Mammary epithelial cell (primary cell): ENCODE data around the gene GPR176.

ENCODE experiments used
- CTCF ChIP-seq, 2 donors: IDR thresholded peaks in 1 of 2; conservative IDR thresholded peaks in 1 of 2; 2 replicates each; pipeline ENCODE4 v1.5.1; 2011 to 2012; ENCODE audit warnings: inconsistent platforms in 2 of 2, low read length in 2 of 2, mild to moderate bottlenecking in 2 of 2, control low read depth in 1 of 2, low read depth in 1 of 2; ENCODE audit not compliant: insufficient read depth in 1 of 2; ENCODE audit errors: extremely low read depth in 1 of 2
- EZH2 ChIP-seq: IDR thresholded peaks from 2 replicates; pipeline ENCODE4 v1.6.1; 2012; ENCODE audit warnings: low read length, inconsistent platforms, borderline replicate concordance

GRCh38 chr15:39837454-39837853 is 82.6 kb downstream of the GPR176 start:
- TF ChIP-seq CTCF (conservative IDR thresholded peaks at IDR 0.05 in 1 of 2, IDR thresholded peaks at IDR 0.05 in 1 of 2; ENCODE audit: extremely low read depth in 1 of 2, insufficient read depth in 1 of 2, low read depth in 1 of 2, low read length in 2 of 2) (no peak), EZH2 (no peak)
